HG03064 (cell line): ENCODE measurements around the gene KCNQ1.

ENCODE experiments used
- ATAC-seq: cut with Tn5 transposase; IDR thresholded peaks from one replicate; pipeline ENCODE4 v1.9.1; 2021; ENCODE audit warnings: low read depth; ENCODE audit not compliant: unreplicated experiment

Gene KCNQ1

GRCh38 chr11:2805388-2806056, 360.7 kb downstream of the KCNQ1 start:
- ATAC-seq: no peak

- ATAC-seq: no peak
Measured at GRCh38 chr11:2806351-2807024, 361.7 kb downstream of the KCNQ1 start.

- ATAC-seq: no peak
Measured at GRCh38 chr11:2807025-2807681, 362.3 kb downstream of the KCNQ1 start.

- no peak for ATAC-seq
Measured at GRCh38 chr11:2807801-2808241, 363.0 kb downstream of the KCNQ1 start.

- ATAC-seq: no peak
Measured at GRCh38 chr11:2808850-2809846, 364.3 kb downstream of the KCNQ1 start.

GRCh38 chr11:2809854-2810253, 365.0 kb downstream of the KCNQ1 start:
- no peak for ATAC-seq

- no peak for ATAC-seq
Measured at GRCh38 chr11:2810411-2811205, 365.8 kb downstream of the KCNQ1 start.

GRCh38 chr11:2811206-2812091, 366.6 kb downstream of the KCNQ1 start:
- no peak for ATAC-seq

GRCh38 chr11:2812371-2812991, 367.7 kb downstream of the KCNQ1 start:
- no peak for ATAC-seq

GRCh38 chr11:2813141-2813908, 368.5 kb downstream of the KCNQ1 start:
- ATAC-seq: no peak

GRCh38 chr11:2813968-2814367, 369.2 kb downstream of the KCNQ1 start:
- ATAC-seq: no peak

GRCh38 chr11:2814751-2815150, 369.9 kb downstream of the KCNQ1 start:
- no peak for ATAC-seq

- ATAC-seq: no peak
Measured at GRCh38 chr11:2815762-2816496, 371.1 kb downstream of the KCNQ1 start.

GRCh38 chr11:2816523-2816922, 371.7 kb downstream of the KCNQ1 start:
- ATAC-seq: no peak

GRCh38 chr11:2816941-2817421, 372.2 kb downstream of the KCNQ1 start:
- ATAC-seq: no peak

- no peak for ATAC-seq
Measured at GRCh38 chr11:2817431-2817830, 372.6 kb downstream of the KCNQ1 start.

GRCh38 chr11:2818021-2818420, 373.2 kb downstream of the KCNQ1 start:
- no peak for ATAC-seq
